DOHH2 (cell line): Measurements from ENCODE around the gene APC.

Experiments used
- EZH2phosphoT487 ChIP-seq: fragments of 200-600 bp; sonication (generic); IDR thresholded peaks from 2 replicates; pipeline ENCODE4 v1.6.1; 2017; ENCODE audit warnings: borderline replicate concordance, mild to moderate bottlenecking, antibody characterized with exemption, low read length, moderate library complexity, mixed read lengths
- TF ChIP-seq, protein P1 (sequence below): fragments of 200-600 bp; sonication (generic); IDR thresholded peaks from one replicate; pipeline ENCODE4 v1.5.1; 2014; ENCODE audit warnings: antibody characterized with exemption, mild to moderate bottlenecking, low read depth, low read length; ENCODE audit not compliant: poor library complexity, severe bottlenecking

DNA sequence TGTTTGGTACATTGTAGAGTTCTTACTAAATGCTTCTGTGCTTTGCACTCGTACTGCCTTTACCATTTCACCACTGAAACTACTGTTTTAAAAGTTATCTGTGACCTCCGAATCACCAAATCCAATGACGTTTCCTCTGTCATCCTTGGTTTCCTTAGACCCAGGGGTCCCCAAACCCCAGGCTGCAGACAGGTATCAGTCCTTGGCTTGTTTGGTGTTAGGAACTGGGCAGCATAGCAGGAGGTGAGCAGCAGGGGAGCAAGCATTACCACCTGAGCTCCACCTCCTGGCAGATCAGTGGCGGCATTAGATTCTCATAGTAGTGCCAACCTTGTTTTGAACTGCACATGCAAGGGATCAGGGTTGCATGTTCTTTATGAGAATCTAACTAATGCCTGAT is 26.8 kb upstream of the APC start:
- TF ChIP-seq, protein P1, sequence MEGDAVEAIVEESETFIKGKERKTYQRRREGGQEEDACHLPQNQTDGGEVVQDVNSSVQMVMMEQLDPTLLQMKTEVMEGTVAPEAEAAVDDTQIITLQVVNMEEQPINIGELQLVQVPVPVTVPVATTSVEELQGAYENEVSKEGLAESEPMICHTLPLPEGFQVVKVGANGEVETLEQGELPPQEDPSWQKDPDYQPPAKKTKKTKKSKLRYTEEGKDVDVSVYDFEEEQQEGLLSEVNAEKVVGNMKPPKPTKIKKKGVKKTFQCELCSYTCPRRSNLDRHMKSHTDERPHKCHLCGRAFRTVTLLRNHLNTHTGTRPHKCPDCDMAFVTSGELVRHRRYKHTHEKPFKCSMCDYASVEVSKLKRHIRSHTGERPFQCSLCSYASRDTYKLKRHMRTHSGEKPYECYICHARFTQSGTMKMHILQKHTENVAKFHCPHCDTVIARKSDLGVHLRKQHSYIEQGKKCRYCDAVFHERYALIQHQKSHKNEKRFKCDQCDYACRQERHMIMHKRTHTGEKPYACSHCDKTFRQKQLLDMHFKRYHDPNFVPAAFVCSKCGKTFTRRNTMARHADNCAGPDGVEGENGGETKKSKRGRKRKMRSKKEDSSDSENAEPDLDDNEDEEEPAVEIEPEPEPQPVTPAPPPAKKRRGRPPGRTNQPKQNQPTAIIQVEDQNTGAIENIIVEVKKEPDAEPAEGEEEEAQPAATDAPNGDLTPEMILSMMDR = no peak
- TF ChIP-seq EZH2phosphoT487 = no peak
